ENCODE measurements around the gene VAT1.

The VAT1 gene

DNA sequence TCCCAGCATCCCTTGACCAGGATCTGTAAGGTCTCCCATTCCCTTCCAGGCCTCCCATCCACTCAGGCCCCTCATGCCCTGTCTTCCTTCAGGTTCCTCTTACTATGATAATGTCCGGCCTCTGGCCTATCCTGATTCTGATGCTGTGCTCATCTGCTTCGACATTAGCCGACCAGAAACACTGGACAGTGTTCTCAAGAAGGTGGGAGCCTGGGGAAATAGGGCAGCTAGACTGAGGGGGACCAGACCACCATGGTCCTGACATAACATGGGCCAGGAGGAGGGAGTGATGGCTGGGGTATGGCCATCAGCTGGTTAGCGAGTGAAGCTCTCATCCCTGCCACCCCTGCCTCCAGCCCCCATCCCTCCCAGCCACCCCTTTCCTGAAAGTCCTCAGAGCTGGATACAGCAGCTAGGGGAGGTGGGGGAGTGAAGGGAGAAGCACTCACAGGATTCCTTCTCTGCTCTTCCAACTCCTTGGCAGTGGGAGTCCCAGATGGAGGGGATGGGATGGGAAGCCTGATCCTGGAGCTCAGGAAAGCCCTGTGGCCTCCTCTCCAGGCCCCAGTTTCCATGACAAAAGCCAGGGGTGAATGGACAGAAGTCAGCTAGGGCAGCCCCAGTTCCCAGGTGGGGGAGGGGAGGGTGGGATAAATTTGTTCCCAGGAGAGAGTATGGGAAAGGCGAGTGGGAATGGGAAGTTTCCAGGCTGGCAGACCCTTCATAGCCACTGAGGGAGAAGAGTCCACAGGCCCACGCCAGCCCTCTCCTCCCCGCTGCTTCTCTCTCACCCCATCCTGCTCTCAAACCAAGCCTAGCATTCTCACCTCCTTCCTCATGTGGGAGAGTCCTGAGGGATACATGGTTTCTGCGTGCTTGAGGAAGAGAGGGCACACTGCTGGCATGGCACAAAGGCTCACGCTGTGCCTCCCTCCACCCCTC is 5.2 kb upstream of the VAT1 start:
- in situ Hi-C loops (cut with HindIII; ENCODE audit: low sequenced_read_pairs) = no loop called here
- no peak for DNase-seq (ENCODE audit: low read depth, low spot score)
- TF ChIP-seq, protein P1, sequence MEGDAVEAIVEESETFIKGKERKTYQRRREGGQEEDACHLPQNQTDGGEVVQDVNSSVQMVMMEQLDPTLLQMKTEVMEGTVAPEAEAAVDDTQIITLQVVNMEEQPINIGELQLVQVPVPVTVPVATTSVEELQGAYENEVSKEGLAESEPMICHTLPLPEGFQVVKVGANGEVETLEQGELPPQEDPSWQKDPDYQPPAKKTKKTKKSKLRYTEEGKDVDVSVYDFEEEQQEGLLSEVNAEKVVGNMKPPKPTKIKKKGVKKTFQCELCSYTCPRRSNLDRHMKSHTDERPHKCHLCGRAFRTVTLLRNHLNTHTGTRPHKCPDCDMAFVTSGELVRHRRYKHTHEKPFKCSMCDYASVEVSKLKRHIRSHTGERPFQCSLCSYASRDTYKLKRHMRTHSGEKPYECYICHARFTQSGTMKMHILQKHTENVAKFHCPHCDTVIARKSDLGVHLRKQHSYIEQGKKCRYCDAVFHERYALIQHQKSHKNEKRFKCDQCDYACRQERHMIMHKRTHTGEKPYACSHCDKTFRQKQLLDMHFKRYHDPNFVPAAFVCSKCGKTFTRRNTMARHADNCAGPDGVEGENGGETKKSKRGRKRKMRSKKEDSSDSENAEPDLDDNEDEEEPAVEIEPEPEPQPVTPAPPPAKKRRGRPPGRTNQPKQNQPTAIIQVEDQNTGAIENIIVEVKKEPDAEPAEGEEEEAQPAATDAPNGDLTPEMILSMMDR (IDR thresholded peaks at IDR 0.05; ENCODE audit: low read depth, low read length) = no peak
- no peak overlapping the region for H3K4me3 ChIP-seq (ENCODE audit: low read depth, low read length)

DNA sequence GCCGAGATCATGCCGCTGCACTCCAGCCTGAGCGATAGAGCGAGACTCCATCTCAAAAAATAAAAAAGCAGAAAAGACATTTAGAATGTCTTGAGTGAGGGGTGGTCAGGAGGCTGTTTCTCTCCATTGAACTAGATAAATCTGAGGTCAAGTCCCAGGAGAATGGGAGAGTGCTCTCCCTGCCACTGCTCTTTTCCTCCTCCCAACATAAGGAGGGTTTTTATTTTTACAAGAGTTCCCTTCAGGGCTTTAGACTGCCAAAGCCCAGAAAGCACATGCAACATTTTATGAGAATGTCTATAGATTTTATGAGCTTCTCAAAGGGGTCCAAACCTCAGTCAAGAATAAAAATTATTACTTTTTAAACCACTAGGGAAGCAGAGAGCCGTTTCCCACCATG is 4.4 kb upstream of the VAT1 start:
- no peak for DNase-seq (ENCODE audit: low read depth, low spot score)
- no peak overlapping the region for H3K4me3 ChIP-seq (ENCODE audit: low read depth, low read length)
- TF ChIP-seq, protein P1 (IDR thresholded peaks at IDR 0.05; ENCODE audit: low read depth, low read length) = no peak
- in situ Hi-C loops (cut with HindIII; ENCODE audit: low sequenced_read_pairs) = no loop called here

DNA sequence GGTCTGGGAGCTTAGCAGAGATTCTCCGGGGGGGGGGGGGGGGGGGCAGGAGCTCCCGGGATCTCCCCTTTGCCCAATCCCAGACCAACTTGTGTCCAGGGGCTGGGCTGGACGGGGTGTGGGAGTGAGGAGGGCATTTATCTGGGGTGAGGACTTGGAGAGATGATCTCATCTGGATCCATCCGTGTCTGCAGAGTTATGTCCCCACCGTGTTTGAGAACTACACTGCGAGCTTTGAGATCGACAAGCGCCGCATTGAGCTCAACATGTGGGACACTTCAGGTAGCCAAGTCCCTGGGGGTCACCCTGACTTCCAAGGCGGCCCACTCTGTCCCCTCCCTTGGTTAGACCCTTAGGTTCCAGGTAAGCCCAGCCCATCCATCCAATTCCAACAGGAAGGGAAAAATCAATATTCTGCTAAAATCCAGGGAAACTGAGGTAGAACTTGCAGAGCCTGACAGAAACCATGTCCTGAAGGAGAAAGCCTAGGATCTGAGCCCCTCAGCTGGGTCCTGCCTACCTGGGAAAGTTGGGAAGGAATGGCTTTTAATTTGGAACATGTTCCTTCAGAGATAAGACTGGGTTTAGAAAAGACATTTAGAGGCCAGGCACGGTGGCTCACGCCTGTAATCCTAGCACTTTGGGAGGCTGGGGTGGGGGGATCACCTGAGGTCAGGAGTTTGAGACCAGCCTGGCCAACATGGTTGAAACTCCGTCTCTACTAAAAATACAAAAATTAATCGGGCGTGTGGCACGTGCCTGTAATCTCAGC is 3.8 kb upstream of the VAT1 start:
- no peak for DNase-seq (ENCODE audit: low read depth, low spot score)
- TF ChIP-seq, protein P1 (IDR thresholded peaks at IDR 0.05; ENCODE audit: low read depth, low read length) = no peak
- H3K4me3 ChIP-seq (ENCODE audit: low read depth, low read length) = peak overlapping the region; percentile 48
- in situ Hi-C loops (cut with HindIII; ENCODE audit: low sequenced_read_pairs) = no loop called here

DNA sequence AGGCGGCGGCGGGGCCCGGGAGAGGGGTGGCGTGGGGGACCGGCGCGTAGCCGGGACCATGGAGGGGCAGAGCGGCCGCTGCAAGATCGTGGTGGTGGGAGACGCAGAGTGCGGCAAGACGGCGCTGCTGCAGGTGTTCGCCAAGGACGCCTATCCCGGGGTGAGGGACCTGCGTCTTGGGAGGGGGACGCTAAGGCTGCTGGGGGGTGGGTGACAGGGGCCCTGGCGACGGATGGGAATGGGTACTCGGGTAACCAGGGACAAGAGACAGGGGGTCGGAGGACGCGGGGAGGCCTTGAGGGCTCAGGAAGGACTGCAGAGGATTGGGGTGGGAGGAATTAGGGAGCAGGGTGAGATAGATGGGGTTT is 3.1 kb upstream of the VAT1 start:
- in situ Hi-C loops (cut with HindIII; ENCODE audit: low sequenced_read_pairs) = no loop called here
- peak overlapping the region; percentile 48 for H3K4me3 ChIP-seq (ENCODE audit: low read depth, low read length)
- TF ChIP-seq, protein P1 (IDR thresholded peaks at IDR 0.05; ENCODE audit: low read depth, low read length) = no peak

DNA sequence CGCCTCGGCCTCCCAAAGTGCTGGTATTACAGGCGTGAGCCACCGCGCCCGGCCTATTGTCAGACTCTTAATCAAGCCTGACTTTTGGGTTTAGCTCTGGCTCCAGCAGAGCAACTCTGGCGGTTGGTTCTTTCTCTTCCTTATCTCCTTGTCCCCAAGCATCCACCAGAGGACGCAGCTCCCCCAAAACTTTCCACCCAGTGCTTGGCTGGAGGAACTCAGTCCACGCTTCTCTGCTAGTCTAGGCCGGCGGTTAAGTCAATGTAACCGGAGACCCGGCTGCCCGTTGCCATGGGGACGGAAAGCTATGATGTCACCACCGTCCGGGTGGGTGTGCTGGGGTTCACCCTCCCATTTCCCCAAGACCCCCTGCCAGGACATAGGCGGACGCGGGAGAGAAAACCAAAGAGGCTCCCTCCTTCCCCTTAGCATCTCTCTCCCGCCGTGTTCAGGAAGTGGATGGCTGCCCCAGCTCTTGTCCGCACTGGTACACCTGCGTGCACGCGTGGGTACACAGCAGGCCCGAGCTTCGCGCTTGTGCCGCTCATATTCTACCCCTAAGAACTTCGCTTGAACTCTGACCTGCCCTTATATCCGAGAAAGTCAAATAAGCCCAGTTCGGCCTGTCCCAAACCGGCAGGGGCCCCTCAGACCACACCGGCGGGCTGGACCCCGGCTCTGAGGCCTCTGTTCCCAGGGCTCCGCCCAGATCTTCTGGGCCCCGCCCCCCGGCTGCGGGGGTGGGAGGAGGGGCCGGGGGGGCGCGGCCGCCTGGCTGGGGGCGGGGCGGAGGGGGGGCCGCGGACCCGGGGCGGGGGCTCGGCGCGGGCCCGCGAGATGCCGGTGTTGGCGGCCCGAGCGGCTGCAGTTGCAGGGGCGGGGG is 2.5 kb upstream of the VAT1 start, which contains the start of gene RND2:
TSS of gene RND2 (plus strand) at position 825 of the 883 bp plus-strand sequence. CDS start 117 bp downstream, outside the sequence.
- TF ChIP-seq, protein P1 (IDR thresholded peaks at IDR 0.05; ENCODE audit: low read depth, low read length) = peak; percentile 88
- H3K4me3 ChIP-seq (ENCODE audit: low read depth, low read length) = peak within 1 kb of the TSS; percentile 51
- peak; percentile 97 for DNase-seq (ENCODE audit: low read depth, low spot score)
- in situ Hi-C loops (cut with HindIII; ENCODE audit: low sequenced_read_pairs) = no loop called here

More for the DNA sequence above, 3.1 kb upstream of the VAT1 start:
- no peak for DNase-seq (ENCODE audit: low read depth, low spot score)

Measured in astrocyte of the spinal cord (primary cell).